Measurements from ENCODE around the gene HPSE2. TPM values are rescaled to one million over a fixed set of nuclear protein-coding genes. Genes with fewer than 3 reads are reported as not detected.

HPSE2 gene
- polyA plus RNA-seq, 1 of the 3 experiments (the other 2 are of a cell fraction), result not detected

DNA sequence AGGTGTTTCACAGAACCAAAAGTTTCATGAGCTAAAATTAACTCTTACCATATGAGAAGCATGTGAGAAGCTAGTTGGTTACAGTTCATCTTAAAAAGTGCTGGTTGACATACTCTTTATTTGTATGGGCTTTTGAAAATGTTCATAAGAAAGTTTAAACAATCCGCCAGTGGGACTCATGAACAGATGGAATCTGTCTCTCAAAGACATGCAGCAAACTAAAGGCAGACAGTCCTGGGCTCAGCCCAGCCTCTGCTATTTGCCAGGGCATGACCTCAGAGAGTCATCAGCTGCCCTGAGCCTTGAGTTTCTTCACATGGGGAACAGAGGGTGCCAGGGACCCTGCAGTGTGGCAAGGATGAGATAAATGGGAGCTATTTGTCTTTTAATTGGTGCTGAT, 823.9 kb downstream of the HPSE2 start:
- H3K4me2 ChIP-seq, result no peak overlapping the region
- no peaks in the 10 kb centered on the region for H3F3A ChIP-seq (replicated peaks; ENCODE audit: insufficient read depth)
- POLR2A ChIA-PET, result interaction anchor here (0.5 kb wide), 1 partner anchor 7 kb away, joined by 3 read pairs; no protein-coding TSS in a partner anchor
- TF ChIP-seq SIN3A (IDR thresholded peaks at IDR 0.05; ENCODE audit: borderline replicate concordance, low read depth, low read length) (no peak), YY1 (IDR thresholded peaks at IDR 0.05; ENCODE audit: low read depth) (no peak)
- DNase-seq, result no peak
- H3K27ac ChIP-seq (ENCODE audit: low read depth in 2 of 2, low read length in 1 of 2), result no peak overlapping the region
- no peaks in the 10 kb centered on the region for H3K36me3 ChIP-seq (replicated peaks in 1 of 2; ENCODE audit: control insufficient read depth in 1 of 2, insufficient read depth in 2 of 2, low read length in 1 of 2)
- peaks cover 16% of the 10 kb centered on the region; the same call in 1 of the 2 replicates for H3K79me2 ChIP-seq (ENCODE audit: insufficient read depth)
- H3K4me1 ChIP-seq (ENCODE audit: control insufficient read depth in 1 of 2, insufficient read depth in 2 of 2, low read depth in 1 of 2, low read length in 1 of 2), result peaks cover 6 to 17% of the 10 kb centered on the region in 2 experiments; a peak in 2 of 4 replicates
- CTCF ChIA-PET, result interaction anchor here (2.3 kb wide), 1 partner anchor 14 kb away, joined by 9 read pairs; no protein-coding TSS in a partner anchor
- H3K9ac ChIP-seq, result no peak overlapping the region
- H3K27me3 ChIP-seq (ENCODE audit: insufficient read depth), result no peaks in the 10 kb centered on the region
- no peak overlapping the region for H3K4me3 ChIP-seq (ENCODE audit: low read depth in 2 of 2, low read length in 1 of 2)
- WGBS (ENCODE audit: low lambda C conversion rate), result 100% methylated on average over 1 of the region's 1 CpG
- H4K20me1 ChIP-seq (ENCODE audit: insufficient read depth), result no peaks in the 10 kb centered on the region
- no peaks in the 10 kb centered on the region for H3K9me2 ChIP-seq
- H2AFZ ChIP-seq (ENCODE audit: low read depth), result no peak overlapping the region
- H3K9me3 ChIP-seq, result no peaks in the 10 kb centered on the region

DNA sequence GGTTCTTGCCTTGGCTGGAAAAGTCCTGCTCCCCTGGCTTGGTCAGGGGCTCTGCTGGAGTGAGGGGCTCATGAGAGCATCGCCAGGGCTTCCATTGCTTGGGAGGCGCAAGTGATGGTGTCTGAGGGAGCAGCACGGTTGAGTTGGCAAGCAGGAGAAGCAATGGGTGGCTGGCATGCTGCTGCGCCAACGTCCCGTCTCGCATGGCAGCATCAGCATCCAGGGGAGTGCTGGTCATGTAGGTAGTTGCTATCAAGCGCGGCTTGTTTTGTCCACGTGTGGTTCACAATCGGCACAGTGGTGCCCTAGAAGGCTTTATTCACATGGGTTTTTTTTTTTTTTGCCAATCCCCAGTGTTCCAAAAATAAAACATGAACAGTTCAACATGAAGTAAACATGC, 824.5 kb downstream of the HPSE2 start:
- ChIA-PET POLR2A (no interaction called here), CTCF (interaction anchor here (2.3 kb wide), 1 partner anchor 14 kb away, joined by 9 read pairs; no protein-coding TSS in a partner anchor)
- no peak overlapping the region for H2AFZ ChIP-seq (ENCODE audit: low read depth)
- no peaks in the 10 kb centered on the region for H3K27me3 ChIP-seq (ENCODE audit: insufficient read depth)
- peaks cover 6 to 17% of the 10 kb centered on the region in 2 experiments; a peak in 2 of 4 replicates for H3K4me1 ChIP-seq (ENCODE audit: control insufficient read depth in 1 of 2, insufficient read depth in 2 of 2, low read depth in 1 of 2, low read length in 1 of 2)
- H3K9ac ChIP-seq, result no peak overlapping the region
- DNase-seq, result no peak
- 92% methylated on average over 10 of the region's 11 CpGs for WGBS (ENCODE audit: low lambda C conversion rate)
- no peak overlapping the region for H3K4me3 ChIP-seq (ENCODE audit: low read depth in 2 of 2, low read length in 1 of 2)
- H3K9me2 ChIP-seq, result no peaks in the 10 kb centered on the region
- H3K27ac ChIP-seq (ENCODE audit: low read depth in 2 of 2, low read length in 1 of 2), result no peak overlapping the region
- H3K36me3 ChIP-seq (replicated peaks in 1 of 2; ENCODE audit: control insufficient read depth in 1 of 2, insufficient read depth in 2 of 2, low read length in 1 of 2), result no peaks in the 10 kb centered on the region
- no peak overlapping the region for H3K4me2 ChIP-seq
- H3K79me2 ChIP-seq (ENCODE audit: insufficient read depth), result peaks cover 16% of the 10 kb centered on the region; the same call in 1 of the 2 replicates
- no peaks in the 10 kb centered on the region for H4K20me1 ChIP-seq (ENCODE audit: insufficient read depth)
- no peak for TF ChIP-seq FOXJ3 (CRISPR knock-in tag; IDR thresholded peaks at IDR 0.05)
- no peak for TF ChIP-seq FOSL2 (IDR thresholded peaks at IDR 0.05; ENCODE audit: borderline replicate concordance, low read depth)
- no peaks in the 10 kb centered on the region for H3K9me3 ChIP-seq
- H3F3A ChIP-seq (replicated peaks; ENCODE audit: insufficient read depth), result no peaks in the 10 kb centered on the region

DNA sequence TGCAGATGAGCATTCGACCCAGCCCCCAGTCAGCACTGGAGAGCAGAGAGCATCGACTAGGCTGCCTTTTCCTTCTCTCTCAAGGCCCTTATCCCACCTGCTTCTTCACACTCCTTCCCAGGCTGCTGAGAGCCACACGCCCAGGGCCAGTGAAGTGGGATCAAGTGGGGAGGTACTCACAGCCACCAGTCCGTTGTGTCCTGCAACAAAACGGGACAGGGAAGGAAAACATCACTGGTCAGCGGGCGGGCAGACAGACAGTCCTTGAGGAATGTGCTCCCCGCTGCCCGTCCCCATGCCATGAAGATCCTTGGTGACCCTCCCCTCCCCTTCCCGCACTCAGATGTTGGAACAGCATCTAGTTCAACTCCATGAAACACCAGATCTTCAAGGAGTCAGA, 824.9 kb downstream of the HPSE2 start:
- no peaks in the 10 kb centered on the region for H3K9me3 ChIP-seq
- no peak for DNase-seq
- no peak overlapping the region for H3K4me2 ChIP-seq
- H4K20me1 ChIP-seq (ENCODE audit: insufficient read depth), result no peaks in the 10 kb centered on the region
- no peak overlapping the region for H3K4me3 ChIP-seq (ENCODE audit: low read depth in 2 of 2, low read length in 1 of 2)
- WGBS (ENCODE audit: low lambda C conversion rate), result 94% methylated on average over 10 of the region's 10 CpGs
- TF ChIP-seq TAF1 (IDR thresholded peaks at IDR 0.05; ENCODE audit: borderline replicate concordance, low read depth, low read length) (no peak), RXRA (IDR thresholded peaks at IDR 0.05; ENCODE audit: borderline replicate concordance, low read depth) (no peak)
- TF ChIP-seq, protein P1, sequence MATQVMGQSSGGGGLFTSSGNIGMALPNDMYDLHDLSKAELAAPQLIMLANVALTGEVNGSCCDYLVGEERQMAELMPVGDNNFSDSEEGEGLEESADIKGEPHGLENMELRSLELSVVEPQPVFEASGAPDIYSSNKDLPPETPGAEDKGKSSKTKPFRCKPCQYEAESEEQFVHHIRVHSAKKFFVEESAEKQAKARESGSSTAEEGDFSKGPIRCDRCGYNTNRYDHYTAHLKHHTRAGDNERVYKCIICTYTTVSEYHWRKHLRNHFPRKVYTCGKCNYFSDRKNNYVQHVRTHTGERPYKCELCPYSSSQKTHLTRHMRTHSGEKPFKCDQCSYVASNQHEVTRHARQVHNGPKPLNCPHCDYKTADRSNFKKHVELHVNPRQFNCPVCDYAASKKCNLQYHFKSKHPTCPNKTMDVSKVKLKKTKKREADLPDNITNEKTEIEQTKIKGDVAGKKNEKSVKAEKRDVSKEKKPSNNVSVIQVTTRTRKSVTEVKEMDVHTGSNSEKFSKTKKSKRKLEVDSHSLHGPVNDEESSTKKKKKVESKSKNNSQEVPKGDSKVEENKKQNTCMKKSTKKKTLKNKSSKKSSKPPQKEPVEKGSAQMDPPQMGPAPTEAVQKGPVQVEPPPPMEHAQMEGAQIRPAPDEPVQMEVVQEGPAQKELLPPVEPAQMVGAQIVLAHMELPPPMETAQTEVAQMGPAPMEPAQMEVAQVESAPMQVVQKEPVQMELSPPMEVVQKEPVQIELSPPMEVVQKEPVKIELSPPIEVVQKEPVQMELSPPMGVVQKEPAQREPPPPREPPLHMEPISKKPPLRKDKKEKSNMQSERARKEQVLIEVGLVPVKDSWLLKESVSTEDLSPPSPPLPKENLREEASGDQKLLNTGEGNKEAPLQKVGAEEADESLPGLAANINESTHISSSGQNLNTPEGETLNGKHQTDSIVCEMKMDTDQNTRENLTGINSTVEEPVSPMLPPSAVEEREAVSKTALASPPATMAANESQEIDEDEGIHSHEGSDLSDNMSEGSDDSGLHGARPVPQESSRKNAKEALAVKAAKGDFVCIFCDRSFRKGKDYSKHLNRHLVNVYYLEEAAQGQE (IDR thresholded peaks at IDR 0.05; ENCODE audit: low read depth, low read length), result no peak
- TF ChIP-seq, protein P2, sequence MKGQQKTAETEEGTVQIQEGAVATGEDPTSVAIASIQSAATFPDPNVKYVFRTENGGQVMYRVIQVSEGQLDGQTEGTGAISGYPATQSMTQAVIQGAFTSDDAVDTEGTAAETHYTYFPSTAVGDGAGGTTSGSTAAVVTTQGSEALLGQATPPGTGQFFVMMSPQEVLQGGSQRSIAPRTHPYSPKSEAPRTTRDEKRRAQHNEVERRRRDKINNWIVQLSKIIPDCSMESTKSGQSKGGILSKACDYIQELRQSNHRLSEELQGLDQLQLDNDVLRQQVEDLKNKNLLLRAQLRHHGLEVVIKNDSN (IDR thresholded peaks at IDR 0.05; ENCODE audit: borderline replicate concordance, low read depth), result no peak
- TF ChIP-seq, protein P3, sequence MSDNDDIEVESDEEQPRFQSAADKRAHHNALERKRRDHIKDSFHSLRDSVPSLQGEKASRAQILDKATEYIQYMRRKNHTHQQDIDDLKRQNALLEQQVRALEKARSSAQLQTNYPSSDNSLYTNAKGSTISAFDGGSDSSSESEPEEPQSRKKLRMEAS (IDR thresholded peaks at IDR 0.05; ENCODE audit: low read depth), result no peak
- TF ChIP-seq, protein P4, sequence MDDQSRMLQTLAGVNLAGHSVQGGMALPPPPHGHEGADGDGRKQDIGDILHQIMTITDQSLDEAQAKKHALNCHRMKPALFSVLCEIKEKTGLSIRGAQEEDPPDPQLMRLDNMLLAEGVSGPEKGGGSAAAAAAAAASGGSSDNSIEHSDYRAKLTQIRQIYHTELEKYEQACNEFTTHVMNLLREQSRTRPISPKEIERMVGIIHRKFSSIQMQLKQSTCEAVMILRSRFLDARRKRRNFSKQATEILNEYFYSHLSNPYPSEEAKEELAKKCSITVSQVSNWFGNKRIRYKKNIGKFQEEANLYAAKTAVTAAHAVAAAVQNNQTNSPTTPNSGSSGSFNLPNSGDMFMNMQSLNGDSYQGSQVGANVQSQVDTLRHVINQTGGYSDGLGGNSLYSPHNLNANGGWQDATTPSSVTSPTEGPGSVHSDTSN (IDR thresholded peaks at IDR 0.05), result no peak
- no peaks in the 10 kb centered on the region for H3K27me3 ChIP-seq (ENCODE audit: insufficient read depth)
- H3K79me2 ChIP-seq (ENCODE audit: insufficient read depth), result peaks cover 16% of the 10 kb centered on the region; the same call in 1 of the 2 replicates
- ChIA-PET CTCF (interaction anchor here (3.0 kb wide), 1 partner anchor 15 kb away, joined by 10 read pairs; no protein-coding TSS in a partner anchor), POLR2A (no interaction called here)
- no peaks in the 10 kb centered on the region for H3F3A ChIP-seq (replicated peaks; ENCODE audit: insufficient read depth)
- no peak overlapping the region for H3K27ac ChIP-seq (ENCODE audit: low read depth in 2 of 2, low read length in 1 of 2)
- peaks cover 6 to 17% of the 10 kb centered on the region in 2 experiments; a peak in 2 of 4 replicates for H3K4me1 ChIP-seq (ENCODE audit: control insufficient read depth in 1 of 2, insufficient read depth in 2 of 2, low read depth in 1 of 2, low read length in 1 of 2)
- no peaks in the 10 kb centered on the region for H3K9me2 ChIP-seq
- H2AFZ ChIP-seq (ENCODE audit: low read depth), result no peak overlapping the region
- no peaks in the 10 kb centered on the region for H3K36me3 ChIP-seq (replicated peaks in 1 of 2; ENCODE audit: control insufficient read depth in 1 of 2, insufficient read depth in 2 of 2, low read length in 1 of 2)
- no peak overlapping the region for H3K9ac ChIP-seq

Data from SK-N-SH (cell line).